GM12801 (cell line): ENCODE data around the gene PMM2.

Experiments
- CTCF ChIP-seq: IDR thresholded peaks from one replicate; pipeline ENCODE4 v1.5.1; 2011; ENCODE audit warnings: control low read depth; ENCODE audit not compliant: insufficient read length; ENCODE audit errors: extremely low read depth

The PMM2 gene

GRCh38 chr16:8866118-8866883, 68.7 kb downstream of the PMM2 start:
- TF ChIP-seq CTCF, result no peak

GRCh38 chr16:8866884-8867215, 69.2 kb downstream of the PMM2 start:
- no peak for TF ChIP-seq CTCF

GRCh38 chr16:8867216-8867931, 69.7 kb downstream of the PMM2 start:
- no peak for TF ChIP-seq CTCF

GRCh38 chr16:8867932-8868415, 70.3 kb downstream of the PMM2 start:
- TF ChIP-seq CTCF, result no peak

- no peak for TF ChIP-seq CTCF
These were observed 71.0 kb downstream of the PMM2 start, which contains the start of gene CARHSP1 for GRCh38 chr16:8868416-8869211. Gene CARHSP1 (minus strand): TSS chr16:8869006. CDS start chr16:8859328, 9,678 bp downstream.

- TF ChIP-seq CTCF, result no peak
These were observed 71.8 kb downstream of the PMM2 start for GRCh38 chr16:8869212-8869987.
